A549 (cell line): ENCODE data around the gene GNAO1.

Experiments
- BHLHE40 ChIP-seq: IDR thresholded peaks from 2 replicates; pipeline ENCODE4 v1.6.1; 2012; ENCODE audit warnings: low read depth, low read length, inconsistent platforms
- CHD2 ChIP-seq: fragments of 150-350 bp; IDR thresholded peaks from 2 replicates; pipeline ENCODE4 v1.6.1; 2014; ENCODE audit warnings: low read length; ENCODE audit not compliant: partially characterized antibody
- CTCF ChIP-seq: fragments of >200 bp; sonication (Bioruptor Twin); formaldehyde crosslinking; IDR thresholded peaks from 3 replicates; pipeline ENCODE4 v1.5.1; 2016
- ELK1 ChIP-seq: fragments of 150-350 bp; IDR thresholded peaks from 2 replicates; pipeline ENCODE4 v1.6.1; 2014; ENCODE audit warnings: low read depth, mild to moderate bottlenecking, low read length
- EP300 ChIP-seq, 2 experiments: fragments of >200 bp; sonication (Bioruptor Twin); formaldehyde crosslinking; IDR thresholded peaks; 2 replicates in 1 of 2; 3 replicates in 1 of 2; pipeline ENCODE4 v1.6.1; 2016 to 2017
- MAFK ChIP-seq: fragments of 450-650 bp; IDR thresholded peaks from 2 replicates; pipeline ENCODE4 v1.6.1; 2014; ENCODE audit not compliant: partially characterized antibody
- PBX3 ChIP-seq: IDR thresholded peaks from 2 replicates; pipeline ENCODE4 v1.6.1; 2012
- POLR2A ChIP-seq: IDR thresholded peaks from 2 replicates; pipeline ENCODE4 v1.6.1; 2012; ENCODE audit warnings: mild to moderate bottlenecking, low read length
- REST ChIP-seq: fragments of 200-600 bp; sonication (generic); IDR thresholded peaks from 2 replicates; pipeline ENCODE4 v1.6.1; 2016; ENCODE audit warnings: antibody characterized with exemption, mild to moderate bottlenecking, moderate library complexity
- SMC3 ChIP-seq: fragments of >200 bp; sonication (Bioruptor Twin); formaldehyde crosslinking; IDR thresholded peaks from 3 replicates; pipeline ENCODE4 v1.6.1; 2018; ENCODE audit warnings: inconsistent platforms
- USF2 ChIP-seq: fragments of 450-650 bp; IDR thresholded peaks from 2 replicates; pipeline ENCODE4 v1.6.1; 2014; ENCODE audit warnings: antibody characterized with exemption

- TF ChIP-seq BHLHE40, result no peak
- no peak for TF ChIP-seq POLR2A
- no peak for TF ChIP-seq SMC3
- no peak for TF ChIP-seq CTCF
- TF ChIP-seq MAFK, result no peak
- TF ChIP-seq USF2, result no peak
- 0 out of 2 replicates have a peak, but pooled peaks have one; percentile 2 for TF ChIP-seq ELK1
- no peak for TF ChIP-seq REST
- no peak for TF ChIP-seq CHD2
- no peak for TF ChIP-seq EP300 (IDR thresholded peaks at IDR 0.05)
- TF ChIP-seq PBX3, result no peak
These were observed 191.6 kb downstream of the GNAO1 start for GRCh38 chr16:56382901-56383355.
